HG03139 (cell line): Measurements from ENCODE around the gene SCARB1.

Experiments
- ATAC-seq: cut with Tn5 transposase; IDR thresholded peaks from one replicate; pipeline ENCODE4 v1.9.1; 2021; ENCODE audit not compliant: unreplicated experiment

The SCARB1 gene

DNA sequence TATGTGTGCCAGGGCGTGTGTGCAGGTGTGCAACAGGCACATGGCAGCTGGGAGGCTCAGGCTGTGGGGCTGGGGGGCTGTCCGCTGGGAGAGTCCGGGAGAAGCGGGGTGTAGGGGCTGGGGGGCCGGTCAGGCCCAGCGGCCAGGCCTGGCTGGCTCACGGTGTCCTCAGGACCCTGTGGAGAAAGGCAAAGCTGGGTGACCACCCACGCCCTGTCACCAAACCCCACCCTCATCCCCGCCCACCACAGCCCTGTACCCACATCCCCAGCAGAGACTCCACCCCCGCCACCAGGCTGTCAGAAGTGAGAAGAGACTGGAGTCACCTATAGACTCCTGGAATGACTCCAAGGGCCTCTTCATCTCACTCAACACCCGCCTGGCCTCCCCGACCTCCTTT lies 85.3 kb downstream of the SCARB1 start:
- no peak for ATAC-seq

DNA sequence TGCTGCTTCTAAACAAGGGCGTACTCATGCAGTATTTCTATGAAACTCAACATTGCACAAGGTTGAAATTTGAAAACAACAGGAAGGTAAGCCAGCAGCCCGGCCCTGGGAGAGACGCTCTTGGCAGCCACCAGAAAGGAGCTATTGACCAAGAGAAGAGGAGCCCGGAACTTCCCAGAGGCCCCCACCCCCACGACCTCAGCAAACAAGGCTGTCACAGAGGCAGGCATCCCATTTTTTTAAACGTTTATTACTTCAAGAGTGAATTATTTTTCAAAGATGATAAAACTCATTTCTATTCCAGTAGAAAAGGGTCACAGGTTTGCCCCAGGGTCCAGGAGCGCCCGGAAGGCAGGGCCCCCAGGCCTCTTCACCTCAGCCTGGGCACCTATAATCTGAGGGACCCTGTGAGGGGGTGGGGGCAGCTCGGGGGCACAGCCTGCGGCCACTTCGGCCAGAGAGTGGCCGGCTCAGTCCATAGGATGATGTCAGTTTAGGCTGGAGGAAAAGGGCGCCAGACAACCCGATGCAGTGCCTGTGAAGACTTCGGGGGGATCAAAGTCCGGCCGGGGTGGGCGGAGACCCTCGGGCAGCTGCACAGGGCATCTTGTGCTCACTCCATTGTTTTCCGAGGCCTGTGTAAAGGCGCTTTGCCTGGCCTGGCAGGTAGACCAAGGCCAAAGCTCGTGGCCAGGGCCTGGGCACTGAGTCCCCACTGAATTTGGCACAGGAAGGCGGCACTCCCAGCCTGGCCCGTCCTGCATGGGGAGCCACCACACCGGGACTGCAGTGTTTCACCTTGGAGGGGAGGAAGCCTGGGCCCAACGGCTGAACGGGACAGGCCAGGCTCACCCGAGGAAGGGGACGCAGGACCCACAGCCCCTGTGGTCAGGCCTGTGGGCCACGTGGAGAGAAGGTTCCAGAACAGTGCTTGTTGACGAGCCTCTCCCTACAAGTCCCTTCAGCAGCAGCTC lies 86.0 kb downstream of the SCARB1 start:
- no peak for ATAC-seq

DNA sequence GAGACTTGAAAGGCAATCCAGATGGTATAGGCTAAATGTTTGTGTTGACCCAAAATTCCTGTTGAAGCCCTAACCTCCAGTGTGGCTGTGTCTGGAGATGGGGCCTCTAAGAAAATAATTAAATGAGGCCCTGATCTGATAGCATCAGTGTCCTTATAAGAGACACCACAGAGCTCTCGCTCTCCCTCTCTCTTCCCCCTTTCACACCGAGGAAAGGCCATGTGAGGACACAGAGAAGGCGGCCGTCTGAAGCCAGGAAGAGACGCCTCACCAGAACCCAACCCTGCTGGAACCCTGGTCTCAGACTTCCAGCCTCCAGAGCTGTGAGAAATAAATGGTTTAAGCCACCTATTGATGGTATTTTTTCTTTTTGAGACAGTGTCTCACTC lies 87.5 kb downstream of the SCARB1 start:
- ATAC-seq: no peak

DNA sequence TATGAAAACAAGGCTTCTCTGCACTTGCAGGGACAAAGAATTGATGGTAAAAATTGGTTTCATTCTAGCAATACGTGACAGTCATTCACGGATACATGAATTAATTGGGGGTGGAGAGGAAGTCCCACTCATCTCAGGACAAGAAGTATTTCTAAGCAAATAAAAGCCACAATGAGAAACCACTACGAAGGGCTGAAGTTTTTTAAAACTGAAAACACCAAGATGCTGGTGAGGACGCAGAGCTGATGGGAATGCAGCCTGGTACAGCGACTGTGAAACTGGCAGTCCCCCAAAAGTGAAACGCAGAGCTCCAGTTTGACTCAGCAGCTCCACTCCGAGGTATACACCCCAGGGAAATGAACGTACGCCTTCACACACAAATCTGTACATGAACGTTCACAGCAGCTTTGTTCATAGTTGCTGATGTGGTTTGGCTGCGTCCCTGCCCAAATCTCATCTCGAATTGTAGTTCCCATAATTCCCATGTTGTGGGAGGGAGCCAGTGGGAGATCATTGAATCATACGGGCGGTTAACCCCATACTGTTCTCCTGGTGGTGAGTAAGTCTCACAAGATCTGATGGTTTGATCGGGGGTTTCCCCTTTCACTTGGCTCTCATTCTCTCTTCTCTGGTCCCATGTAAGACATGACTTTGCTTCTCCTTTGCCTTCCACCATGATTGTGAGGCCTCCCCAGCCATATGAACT lies 89.0 kb downstream of the SCARB1 start:
- ATAC-seq: peak; percentile 61

DNA sequence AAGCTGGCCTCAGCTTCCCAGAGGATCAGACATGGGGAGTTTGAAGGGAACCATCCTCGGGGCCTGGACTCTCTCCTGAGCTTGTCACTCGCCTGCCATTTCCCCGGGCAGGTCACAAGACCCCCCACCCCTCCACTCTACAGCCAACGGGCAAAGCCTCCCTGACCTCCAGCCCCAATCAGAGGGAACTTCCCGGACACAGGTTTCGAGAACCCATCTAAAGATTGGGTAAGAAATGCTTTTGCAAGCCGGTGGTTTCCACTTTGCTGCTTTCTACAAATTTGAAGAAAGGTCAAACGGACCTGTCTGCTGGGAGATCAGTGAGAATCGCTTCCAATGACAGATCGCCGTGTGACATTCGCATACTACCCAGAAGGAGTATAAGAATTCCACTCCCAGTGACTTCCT lies 89.6 kb downstream of the SCARB1 start:
- peak; percentile 33 for ATAC-seq

DNA sequence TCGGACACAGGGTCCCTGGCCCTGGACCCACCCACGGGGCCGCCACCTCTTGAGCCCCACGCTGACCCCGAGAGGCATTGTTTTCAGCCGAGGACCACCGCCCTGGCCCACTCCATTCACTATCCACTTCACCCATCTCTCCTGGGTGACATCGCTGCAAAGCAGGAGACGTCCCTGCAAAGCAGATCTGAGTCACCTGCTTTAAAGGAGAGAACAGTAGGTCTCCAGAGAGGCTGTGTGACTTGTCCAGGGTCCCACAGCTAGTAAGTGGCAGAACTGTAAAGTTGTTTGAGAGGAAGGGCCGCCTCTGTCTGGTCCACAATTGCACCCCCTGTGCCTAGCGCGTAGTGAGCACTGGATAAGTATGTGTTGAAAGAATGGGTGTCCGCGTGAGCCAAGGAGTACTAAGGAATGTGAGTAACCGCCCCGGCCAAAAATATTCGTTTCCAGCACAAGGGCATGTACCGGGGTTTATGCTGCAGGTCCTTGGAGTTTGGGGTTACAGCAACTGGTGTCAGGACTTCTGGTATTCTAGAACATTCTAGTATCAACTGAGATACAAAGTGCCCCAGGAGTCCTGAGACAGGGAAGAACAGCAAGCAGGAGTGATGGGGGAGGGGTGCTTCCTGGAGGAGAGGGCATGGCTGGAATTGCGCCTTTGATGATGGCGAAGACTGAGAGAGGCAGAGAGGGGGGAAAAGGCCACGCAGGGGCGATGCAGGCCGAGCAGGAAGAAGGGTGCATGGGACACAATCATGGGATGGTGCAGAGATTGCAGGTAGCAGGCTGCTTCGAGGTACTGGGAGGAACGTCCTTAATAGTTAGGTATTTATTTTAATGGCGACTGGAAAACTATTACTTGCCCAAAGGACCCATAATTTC lies 91.1 kb downstream of the SCARB1 start:
- no peak for ATAC-seq

DNA sequence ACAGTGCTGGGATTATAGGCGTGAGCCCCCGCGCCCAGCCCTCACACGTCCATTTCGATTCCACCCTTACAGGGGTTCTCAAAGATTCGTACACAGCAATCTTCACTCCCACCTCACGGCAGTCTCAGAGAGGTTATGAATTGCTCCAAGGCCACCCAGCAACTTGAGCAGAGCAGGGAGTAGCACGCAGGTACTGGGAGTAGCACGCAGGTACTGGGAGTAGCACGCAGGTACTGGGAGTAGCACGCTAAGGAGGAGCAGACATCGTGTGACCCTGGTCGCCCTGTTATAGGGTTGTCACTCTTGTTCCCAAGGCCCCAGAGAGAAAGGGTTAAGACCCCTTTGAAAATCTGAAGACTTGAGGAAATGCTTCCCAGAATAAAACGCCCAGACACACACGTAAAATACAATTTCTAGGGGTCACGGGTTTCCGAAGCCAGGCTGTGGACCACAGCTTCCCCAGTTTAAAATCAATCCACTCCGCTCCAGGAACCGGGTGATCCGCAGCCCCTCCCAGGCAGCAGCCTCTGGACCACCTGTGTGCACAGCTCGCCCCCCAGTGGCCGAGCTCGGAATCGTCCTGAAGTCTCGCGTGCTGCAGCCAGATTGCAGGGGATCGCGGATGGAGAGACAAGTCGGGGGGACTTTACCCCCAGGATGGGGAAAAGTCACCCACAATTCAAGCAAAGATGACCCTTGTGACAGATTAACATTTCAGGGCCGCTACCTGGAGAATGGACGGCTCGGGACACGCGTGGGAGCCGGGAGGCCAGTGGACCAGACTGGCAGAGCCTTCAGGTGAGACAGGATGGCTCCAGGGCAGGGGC lies 92.0 kb downstream of the SCARB1 start:
- no peak for ATAC-seq

DNA sequence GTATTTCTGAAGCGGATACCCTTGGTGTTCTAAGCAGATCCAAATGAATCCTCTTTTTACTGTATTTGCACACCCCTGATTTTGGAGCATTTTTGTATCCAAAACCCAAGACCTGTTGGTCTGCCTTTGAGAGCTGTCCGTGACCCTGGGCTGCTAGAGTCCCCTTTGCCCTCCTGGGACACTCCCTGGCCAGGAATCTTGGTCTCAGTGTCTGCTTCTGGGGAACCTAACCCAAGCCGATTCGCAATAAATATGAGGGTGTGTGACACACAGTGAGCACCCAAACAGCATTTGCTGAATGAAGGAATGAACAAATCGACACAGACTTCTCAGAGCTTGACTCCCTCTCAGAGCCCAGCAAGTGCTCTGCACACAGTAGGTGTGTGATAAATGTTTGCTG lies 92.9 kb downstream of the SCARB1 start:
- ATAC-seq: no peak

DNA sequence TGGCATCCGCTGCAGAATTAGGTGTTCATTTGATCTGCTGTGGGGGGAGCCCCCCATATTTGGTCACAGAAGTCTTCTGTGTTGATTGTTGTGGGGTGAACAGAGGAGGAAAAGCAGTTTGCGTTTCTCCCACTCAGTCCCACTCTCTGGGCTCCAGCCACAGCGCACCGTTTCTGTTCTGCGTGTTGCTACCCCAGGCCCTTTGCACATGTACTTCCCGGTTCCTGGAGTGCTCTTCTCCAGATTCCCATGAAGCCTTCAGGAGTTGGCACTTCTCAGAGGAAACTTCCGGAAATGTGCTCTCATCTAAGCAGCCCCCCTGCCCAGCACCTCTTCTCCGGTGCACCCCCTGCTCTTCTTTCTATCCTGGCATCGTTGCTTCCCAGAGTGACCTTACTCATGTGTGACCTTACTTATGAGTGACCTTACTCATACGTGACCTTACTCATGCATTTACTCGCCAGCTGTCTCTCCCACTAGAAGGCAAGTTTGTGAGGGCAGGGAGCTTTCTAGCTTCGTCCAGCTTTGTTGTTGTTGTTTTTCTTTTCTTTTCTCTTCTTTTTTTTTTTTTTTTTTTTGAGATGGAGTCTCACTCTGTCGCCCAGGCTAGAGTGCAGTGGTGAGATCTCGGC lies 93.7 kb downstream of the SCARB1 start:
- ATAC-seq: no peak

DNA sequence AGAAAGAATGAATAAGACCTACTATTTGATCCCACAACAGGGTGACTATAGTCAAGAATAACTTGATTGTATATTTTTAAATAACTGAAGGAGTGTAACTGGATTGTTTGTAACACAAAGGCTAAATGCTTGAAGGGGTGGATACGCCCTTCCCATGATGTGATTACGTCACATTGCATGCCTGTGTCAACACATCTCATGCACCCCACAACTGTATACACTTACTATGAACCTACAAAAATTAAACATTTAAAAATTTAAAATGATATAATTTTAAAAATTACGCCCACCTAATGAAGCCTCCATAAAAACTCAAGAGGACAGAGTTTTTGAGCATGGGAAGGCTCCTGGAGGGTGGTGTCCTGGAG lies 94.5 kb downstream of the SCARB1 start:
- ATAC-seq: no peak

DNA sequence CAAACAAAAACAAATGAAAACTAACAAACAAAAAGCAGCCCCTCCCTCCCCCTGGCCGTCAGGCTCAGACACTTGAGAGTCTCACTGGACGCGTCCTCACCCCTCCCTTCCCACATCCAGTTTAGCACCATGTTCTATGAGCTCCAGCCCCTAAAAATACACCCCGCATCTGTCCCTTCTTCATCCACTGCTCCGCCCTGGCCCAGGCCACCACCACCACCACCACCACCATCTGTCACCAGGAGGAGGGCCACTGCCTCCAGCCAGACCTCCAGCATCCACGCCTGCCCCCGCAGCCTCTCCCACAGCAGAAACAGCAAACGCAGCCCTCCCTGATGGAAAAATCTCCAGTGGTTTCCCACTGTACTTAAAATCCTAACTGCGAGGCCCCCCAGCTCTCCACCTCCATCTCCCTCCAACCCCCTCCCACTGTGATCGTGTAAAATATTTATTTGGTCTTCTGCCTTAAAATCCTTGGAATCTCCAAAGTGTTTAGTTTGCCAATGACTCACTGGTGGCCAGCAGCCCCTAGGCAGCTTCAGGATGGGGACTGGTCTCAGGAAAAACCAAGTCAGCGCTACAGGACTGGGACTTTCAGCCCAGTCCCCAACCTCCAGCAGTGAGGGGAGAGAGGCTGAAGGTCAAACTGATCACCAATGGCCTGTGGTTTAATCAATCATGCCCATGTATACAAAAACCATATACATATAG lies 95.1 kb downstream of the SCARB1 start:
- no peak for ATAC-seq

DNA sequence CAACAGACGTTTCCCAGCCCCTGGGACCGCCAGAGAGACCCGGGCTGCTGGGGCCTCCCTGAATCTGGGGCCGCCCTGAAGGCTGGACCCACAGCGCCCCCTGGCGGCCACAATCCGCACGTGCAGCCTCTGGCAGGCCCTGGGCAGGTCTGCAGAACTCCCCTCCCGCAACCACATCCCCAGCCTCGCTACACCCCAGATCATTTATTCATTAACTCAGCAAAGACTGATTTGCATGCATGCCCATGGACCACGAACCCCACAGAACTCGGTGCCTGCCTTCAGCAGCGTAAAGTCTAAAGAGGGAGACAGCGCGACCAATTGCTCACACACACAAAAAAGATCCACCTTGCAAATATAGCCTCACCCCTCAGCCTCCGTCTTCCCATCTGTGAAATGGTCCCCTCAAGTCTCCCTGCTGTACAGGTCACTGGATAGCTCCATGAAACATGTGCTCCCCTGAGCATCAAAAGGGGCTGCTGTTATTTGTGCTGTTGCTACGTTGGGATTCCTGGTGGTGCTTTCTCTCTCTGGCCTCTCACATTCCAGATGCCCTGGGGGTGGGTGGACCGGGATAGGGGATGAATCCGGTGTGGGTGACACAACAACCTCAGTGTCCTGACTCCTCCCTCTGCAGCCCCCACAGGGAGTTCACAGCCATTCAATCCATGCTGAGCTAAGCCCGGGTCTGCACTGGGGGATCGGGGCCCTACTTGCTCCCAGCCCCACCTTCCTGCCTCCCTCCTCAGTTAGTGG lies 96.4 kb downstream of the SCARB1 start:
- peak; percentile 62 for ATAC-seq

DNA sequence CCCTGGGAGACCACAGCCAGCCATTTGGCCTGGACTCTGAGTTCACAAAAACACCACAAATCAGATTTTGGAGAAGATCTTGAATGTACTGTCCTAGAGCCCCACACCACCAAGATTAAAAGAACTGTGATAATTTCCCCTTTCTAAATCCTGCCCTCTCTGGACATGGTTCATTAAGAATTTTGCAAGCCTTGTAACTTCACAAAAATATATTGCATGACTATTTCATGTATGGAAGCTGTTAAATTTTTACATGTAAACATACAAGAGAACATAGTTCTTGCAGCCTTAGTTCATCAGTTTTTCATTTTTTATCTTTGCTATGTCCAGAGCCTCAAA lies 97.0 kb downstream of the SCARB1 start:
- ATAC-seq: peak; percentile 15

DNA sequence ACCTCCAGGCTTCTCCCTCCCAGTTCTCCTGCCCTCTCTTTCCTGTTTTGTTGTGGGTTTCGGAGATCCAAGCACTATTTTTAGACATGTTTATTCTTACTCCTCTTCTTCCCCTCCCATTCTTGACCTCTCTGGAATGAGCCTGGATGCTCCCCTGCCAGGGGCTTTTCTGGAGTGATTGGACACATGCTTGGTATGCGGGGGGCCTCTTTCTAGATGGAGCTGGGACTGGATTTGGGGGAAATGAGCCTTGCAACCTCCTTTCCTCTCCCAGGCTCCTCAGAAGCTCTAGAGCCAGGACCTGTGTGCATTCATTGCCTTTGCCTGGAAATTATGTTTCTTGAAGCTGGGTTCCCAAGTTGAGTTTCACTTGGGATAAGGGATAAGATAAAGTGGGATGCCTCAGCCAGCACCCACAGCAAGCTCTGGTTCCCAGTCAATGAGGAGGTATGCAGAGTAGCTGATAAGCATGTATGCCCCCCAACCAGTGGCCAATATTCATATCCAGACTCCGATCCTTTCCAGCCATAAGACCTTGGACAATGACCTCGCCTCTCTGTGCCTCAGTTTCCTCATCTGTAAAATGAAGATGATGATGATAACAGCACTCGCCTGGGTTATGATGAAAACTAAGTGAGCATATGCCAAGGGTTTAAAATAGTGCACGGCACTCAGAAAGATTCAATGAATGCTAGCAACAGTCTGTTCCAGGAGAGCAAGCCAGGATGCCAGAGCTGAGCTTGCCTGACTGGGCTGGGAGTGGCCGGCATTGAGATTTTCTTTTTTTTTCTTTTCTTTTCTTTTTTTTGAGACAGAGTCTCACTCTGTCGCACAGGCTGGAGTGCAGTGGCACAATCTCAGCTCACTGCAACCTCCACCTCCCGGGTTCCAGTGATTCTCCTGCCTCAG lies 97.8 kb downstream of the SCARB1 start:
- no peak for ATAC-seq

DNA sequence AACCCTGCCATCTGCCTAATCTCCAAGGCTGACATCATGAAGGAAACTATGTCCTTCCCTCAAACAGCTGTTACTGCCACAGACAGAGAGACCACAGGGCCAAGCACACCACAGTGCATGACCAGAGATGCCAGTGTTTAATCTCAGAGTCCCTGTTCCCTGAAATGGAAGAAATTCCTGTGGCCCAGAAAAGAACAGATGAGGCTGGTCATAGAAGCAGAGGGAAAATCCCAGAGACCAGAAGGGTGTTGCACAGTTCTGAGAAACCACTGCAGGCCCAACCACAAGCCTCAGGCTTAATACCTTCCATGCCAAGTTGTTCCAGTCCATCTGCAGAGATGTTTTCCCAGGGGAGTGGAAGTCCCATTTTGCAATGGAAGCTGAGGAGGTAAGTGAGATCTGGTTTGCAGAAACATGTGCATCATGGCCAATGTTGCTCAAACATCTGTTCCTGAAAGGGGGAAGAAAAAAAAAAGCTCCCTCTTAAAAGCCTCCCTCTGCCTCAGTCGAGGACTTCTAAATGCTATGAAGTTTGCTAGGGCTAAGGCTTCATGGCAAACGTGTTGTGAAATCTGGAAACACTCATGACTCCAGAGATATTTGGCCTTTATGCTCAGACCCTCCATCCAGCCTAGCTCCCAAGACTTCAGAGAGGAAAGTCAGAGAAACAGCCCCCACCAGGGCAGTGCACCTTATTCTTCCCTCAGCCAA lies 98.6 kb downstream of the SCARB1 start:
- ATAC-seq: no peak

DNA sequence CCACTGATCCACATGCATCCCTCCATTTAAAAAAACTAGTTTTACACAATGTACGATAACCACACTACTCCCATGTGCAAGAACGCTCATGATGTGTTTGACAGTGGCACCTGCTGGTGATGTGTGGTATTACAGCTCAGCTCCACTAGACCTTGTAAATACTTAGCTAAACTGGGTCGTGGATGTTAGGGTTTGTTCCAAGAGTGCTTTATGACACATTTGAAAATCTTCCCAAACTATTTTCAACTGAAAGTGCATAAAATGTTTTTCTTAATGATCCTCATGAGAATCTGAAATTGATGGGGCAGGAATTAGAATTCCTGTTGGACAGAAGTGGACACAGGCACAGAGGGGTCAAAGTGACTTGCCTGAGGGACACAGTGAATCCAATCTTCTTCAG lies 99.2 kb downstream of the SCARB1 start:
- ATAC-seq: no peak

DNA sequence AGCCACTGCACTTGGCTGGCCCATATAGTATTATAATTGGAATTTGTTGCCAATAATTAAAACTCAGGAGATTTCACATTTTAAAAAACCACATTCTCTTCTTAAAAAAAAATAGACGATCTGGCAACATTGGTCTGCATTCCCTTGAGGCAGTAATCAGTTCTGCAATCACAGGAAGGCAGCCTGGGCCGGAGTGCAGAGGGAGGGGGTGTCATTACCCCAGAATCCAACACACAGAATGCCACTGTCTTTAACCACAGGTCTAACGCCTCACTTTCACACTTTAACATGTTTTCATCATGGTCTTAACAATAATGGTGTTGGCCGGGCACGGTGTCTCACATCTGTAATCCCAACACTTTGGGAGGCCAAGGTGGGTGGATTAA lies 100.1 kb downstream of the SCARB1 start:
- no peak for ATAC-seq
